ENCODE data around the gene FOXP4.

The FOXP4 gene

GRCh38 chr6:41634657-41635056 is 88.5 kb downstream of the FOXP4 start:
- DNase-seq = no peak

GRCh38 chr6:41635365-41635764 is 89.2 kb downstream of the FOXP4 start:
- DNase-seq = no peak

GRCh38 chr6:41636833-41637193 is 90.6 kb downstream of the FOXP4 start:
- DNase-seq = no peak

- DNase-seq = no peak
These were observed 91.2 kb downstream of the FOXP4 start for GRCh38 chr6:41637194-41638001.

- no peak for DNase-seq
These were observed 92.1 kb downstream of the FOXP4 start, which contains the start of gene MDFI for GRCh38 chr6:41638002-41638934. Gene MDFI (plus strand): TSS chr6:41638468. CDS start chr6:41638750, 282 bp downstream.

GRCh38 chr6:41638935-41639808 is 93.0 kb downstream of the FOXP4 start:
- no peak for DNase-seq

- DNase-seq = no peak
These were observed 93.7 kb downstream of the FOXP4 start for GRCh38 chr6:41639809-41640371.

GRCh38 chr6:41640426-41640825 is 94.2 kb downstream of the FOXP4 start:
- no peak for DNase-seq

- DNase-seq = no peak
These were observed 95.3 kb downstream of the FOXP4 start for GRCh38 chr6:41641352-41641925.

- no peak for DNase-seq
These were observed 96.1 kb downstream of the FOXP4 start for GRCh38 chr6:41642090-41642959.

GRCh38 chr6:41642960-41643898 is 97.0 kb downstream of the FOXP4 start:
- DNase-seq = no peak

GRCh38 chr6:41643899-41644269 is 97.7 kb downstream of the FOXP4 start:
- no peak for DNase-seq

GRCh38 chr6:41644297-41644879 is 98.2 kb downstream of the FOXP4 start:
- no peak for DNase-seq

GRCh38 chr6:41645007-41645618 is 98.9 kb downstream of the FOXP4 start:
- DNase-seq = no peak

- DNase-seq = no peak
These were observed 100.0 kb downstream of the FOXP4 start for GRCh38 chr6:41646026-41646795.

GRCh38 chr6:41647061-41647511 is 100.9 kb downstream of the FOXP4 start:
- no peak for DNase-seq

- no peak for DNase-seq
These were observed 101.9 kb downstream of the FOXP4 start for GRCh38 chr6:41648070-41648585.

GRCh38 chr6:41648921-41649320 is 102.7 kb downstream of the FOXP4 start:
- no peak for DNase-seq
